GM13977 (cell line): ENCODE data around the gene OR52D1.

ENCODE experiments used
- DNase-seq: peaks from one replicate; pipeline ENCODE4 v3.0.0; 2012; ENCODE audit warnings: low spot score
- in situ Hi-C: fragments of 300-500 bp; cut with MboI; formaldehyde crosslinking; loops from one replicate; pipeline ENCODE4 v1.12.0; 2022; ENCODE audit warnings: low sequenced_read_pairs, low pct_unique_long_range_greater_than_20kb, mixed read lengths, inconsistent platforms; ENCODE audit not compliant: unreplicated experiment
- TF ChIP-seq, protein P1 (sequence below): IDR thresholded peaks from 2 replicates; pipeline ENCODE4 v1.5.1; 2012; ENCODE audit warnings: mild to moderate bottlenecking, control low read depth; ENCODE audit not compliant: insufficient read depth; ENCODE audit errors: extremely low read depth, missing control alignments

The OR52D1 gene

GRCh38 chr11:5499671-5500070 is 11.2 kb downstream of the OR52D1 start:
- TF ChIP-seq, protein P1, sequence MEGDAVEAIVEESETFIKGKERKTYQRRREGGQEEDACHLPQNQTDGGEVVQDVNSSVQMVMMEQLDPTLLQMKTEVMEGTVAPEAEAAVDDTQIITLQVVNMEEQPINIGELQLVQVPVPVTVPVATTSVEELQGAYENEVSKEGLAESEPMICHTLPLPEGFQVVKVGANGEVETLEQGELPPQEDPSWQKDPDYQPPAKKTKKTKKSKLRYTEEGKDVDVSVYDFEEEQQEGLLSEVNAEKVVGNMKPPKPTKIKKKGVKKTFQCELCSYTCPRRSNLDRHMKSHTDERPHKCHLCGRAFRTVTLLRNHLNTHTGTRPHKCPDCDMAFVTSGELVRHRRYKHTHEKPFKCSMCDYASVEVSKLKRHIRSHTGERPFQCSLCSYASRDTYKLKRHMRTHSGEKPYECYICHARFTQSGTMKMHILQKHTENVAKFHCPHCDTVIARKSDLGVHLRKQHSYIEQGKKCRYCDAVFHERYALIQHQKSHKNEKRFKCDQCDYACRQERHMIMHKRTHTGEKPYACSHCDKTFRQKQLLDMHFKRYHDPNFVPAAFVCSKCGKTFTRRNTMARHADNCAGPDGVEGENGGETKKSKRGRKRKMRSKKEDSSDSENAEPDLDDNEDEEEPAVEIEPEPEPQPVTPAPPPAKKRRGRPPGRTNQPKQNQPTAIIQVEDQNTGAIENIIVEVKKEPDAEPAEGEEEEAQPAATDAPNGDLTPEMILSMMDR = no peak
- no peak for DNase-seq
- in situ Hi-C loops = loop anchor here (25.0 kb wide), 1 partner anchor 313 kb away; the partner anchor contains the start of gene OR52N2

DNA sequence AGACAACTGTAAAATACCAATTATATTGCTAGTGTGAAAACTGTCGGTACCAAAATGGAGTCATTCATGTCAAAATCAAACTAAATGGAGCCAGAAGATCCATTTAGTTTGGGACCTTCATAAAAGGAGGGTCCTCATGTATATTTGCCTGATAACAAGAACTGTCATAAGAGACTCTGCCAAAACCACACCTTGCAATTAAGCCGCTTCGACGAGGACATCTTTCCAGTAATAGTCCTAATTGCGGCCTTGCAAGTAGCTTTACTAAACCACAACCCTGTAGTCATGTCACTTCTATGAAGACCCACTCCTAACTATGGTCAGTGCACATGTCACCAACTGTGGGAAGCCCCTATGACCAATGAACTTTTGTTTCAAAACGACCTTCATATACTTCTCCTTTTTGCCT is 11.9 kb downstream of the OR52D1 start:
- no peak for DNase-seq
- TF ChIP-seq, protein P1 = no peak
- in situ Hi-C loops = no loop called here

- no peak for DNase-seq
- in situ Hi-C loops = no loop called here
- TF ChIP-seq, protein P1 = no peak
Measured at GRCh38 chr11:5504403-5504921, 16.0 kb downstream of the OR52D1 start.

- no peak for DNase-seq
- TF ChIP-seq, protein P1 = no peak
- in situ Hi-C loops = no loop called here
Measured at GRCh38 chr11:5505363-5506048, 17.0 kb downstream of the OR52D1 start.

- in situ Hi-C loops = no loop called here
- DNase-seq = no peak
- TF ChIP-seq, protein P1 = no peak
Measured at GRCh38 chr11:5507177-5507932, 18.9 kb downstream of the OR52D1 start.

- DNase-seq = no peak
- TF ChIP-seq, protein P1 = no peak
- in situ Hi-C loops = no loop called here
Measured at GRCh38 chr11:5507933-5508305, 19.4 kb downstream of the OR52D1 start.
